ENCODE results near the gene FTO.

GRCh38 chr16:53668869-53669268 is 35.1 kb upstream of the FTO start:
- TF ChIP-seq POLR2A (IDR thresholded peaks at IDR 0.05): no peak
- TF ChIP-seq CTCF (IDR thresholded peaks at IDR 0.05 in 4 of 5, conservative IDR thresholded peaks at IDR 0.05 in 1 of 5): no peak

Measured in gastrocnemius medialis (tissue), 4 donors.